ENCODE data around the gene DPH2. TPM values are rescaled to one million over a fixed set of nuclear protein-coding genes. Genes with fewer than 3 reads are reported as not detected.

DPH2 gene
- polyA plus RNA-seq, 1 donor, result 19.9 TPM

GRCh38 chr1:44016041-44016889 lies 46.5 kb downstream of the DPH2 start:
- H3K4me1 ChIP-seq (ENCODE audit: control insufficient read depth, insufficient read depth, low read length), result peaks cover 9% of the 10 kb centered on the region
- no CpG with 5 or more reads among the region's 20 CpGs for WGBS (ENCODE audit: insufficient coverage, low lambda C conversion rate)
- H3K9me3 ChIP-seq (ENCODE audit: control insufficient read depth, low read depth, low read length), result no peaks in the 10 kb centered on the region
- no peak overlapping the region for H3K27ac ChIP-seq (ENCODE audit: low read length)
- DNase-seq, result no peak
- no peak overlapping the region for H3K4me3 ChIP-seq (ENCODE audit: low read length)
- no peaks in the 10 kb centered on the region for H3K27me3 ChIP-seq (ENCODE audit: control insufficient read depth, insufficient read depth, low read length)
- H3K36me3 ChIP-seq (ENCODE audit: control insufficient read depth, insufficient read depth, low read length), result no peaks in the 10 kb centered on the region

DNA sequence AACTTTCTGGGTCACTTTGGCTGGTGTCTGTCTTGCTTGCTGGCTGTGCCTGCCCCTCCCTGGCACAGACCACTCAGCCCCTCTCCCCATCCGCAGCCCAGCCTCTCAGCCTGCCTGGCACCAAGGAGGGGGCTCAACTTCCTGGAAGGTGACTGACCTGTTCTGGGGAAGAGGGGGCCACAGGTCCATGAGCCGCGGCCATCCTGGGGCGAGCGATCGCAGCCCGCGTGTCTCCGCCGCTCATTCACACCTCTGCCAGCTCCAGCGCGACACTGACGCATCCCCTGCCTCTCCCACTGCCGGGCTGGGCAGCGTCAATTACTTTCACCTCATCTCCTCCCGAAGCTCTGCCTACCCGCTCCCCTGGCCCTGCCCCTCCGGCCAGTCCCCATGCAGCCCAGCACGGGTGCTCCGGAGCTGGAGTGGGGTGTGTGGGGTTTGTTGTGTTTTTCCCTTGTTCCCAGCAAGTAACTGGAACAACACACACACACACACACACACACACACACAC lies 47.1 kb downstream of the DPH2 start:
- no peak overlapping the region for H3K4me3 ChIP-seq (ENCODE audit: low read length)
- H3K27ac ChIP-seq (ENCODE audit: low read length), result no peak overlapping the region
- no peak for DNase-seq
- H3K27me3 ChIP-seq (ENCODE audit: control insufficient read depth, insufficient read depth, low read length), result no peaks in the 10 kb centered on the region
- peaks cover 4% of the 10 kb centered on the region for H3K4me1 ChIP-seq (ENCODE audit: control insufficient read depth, insufficient read depth, low read length)
- no CpG with 5 or more reads among the region's 20 CpGs for WGBS (ENCODE audit: insufficient coverage, low lambda C conversion rate)
- H3K36me3 ChIP-seq (ENCODE audit: control insufficient read depth, insufficient read depth, low read length), result peaks cover 3% of the 10 kb centered on the region
- H3K9me3 ChIP-seq (ENCODE audit: control insufficient read depth, low read depth, low read length), result no peaks in the 10 kb centered on the region

DNA sequence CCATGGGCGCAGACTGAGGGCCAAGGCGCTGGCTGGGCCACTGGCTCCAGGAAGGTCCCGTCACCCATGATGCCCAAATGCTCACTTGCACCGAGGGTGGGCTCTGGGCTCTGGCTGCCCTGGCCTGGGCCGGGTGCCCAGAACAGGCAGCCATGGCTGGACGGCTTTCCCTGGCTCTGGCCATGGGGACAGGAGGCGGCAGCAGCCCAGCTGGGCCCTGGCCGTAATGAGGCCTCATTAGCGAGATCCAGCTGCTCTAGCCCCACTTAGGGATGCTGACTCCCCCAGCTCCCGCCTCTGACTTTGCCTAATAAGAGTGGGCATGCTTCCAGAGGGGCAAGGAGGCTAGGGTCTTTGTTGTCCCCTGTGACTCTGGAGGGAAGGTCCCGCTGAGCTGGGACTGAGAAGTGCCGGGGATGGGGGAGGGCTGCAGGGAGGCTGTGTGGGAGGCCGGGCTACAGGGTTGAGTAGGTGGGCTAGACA lies 49.7 kb downstream of the DPH2 start:
- DNase-seq, result no peak
- WGBS (ENCODE audit: insufficient coverage, low lambda C conversion rate), result no CpG with 5 or more reads among the region's 13 CpGs
- peaks cover 2% of the 10 kb centered on the region for H3K4me1 ChIP-seq (ENCODE audit: control insufficient read depth, insufficient read depth, low read length)

DNA sequence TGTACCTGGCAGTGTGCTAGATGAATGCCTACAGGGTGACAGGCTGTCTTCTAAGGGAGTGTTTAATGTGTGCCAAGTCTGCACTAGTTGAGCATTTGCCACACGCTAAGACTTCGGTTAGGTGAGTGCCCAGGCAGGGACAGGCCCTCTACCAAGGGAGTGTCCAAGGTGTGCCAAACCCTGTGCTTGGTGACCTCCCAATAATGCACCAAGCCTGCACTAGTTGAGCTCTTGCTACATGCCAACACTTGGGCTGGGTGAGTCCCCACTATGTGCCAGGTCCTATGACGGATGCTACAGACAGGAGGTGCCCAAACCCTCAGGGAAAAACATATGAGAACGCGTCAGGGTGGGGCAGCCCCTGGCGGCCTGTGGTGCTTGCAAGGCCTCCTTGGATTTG lies 50.7 kb downstream of the DPH2 start:
- Histone ChIP-seq H3K9me3 (ENCODE audit: control insufficient read depth, low read depth, low read length) (no peaks in the 10 kb centered on the region), H3K36me3 (ENCODE audit: control insufficient read depth, insufficient read depth, low read length) (peaks cover 3% of the 10 kb centered on the region), H3K4me1 (ENCODE audit: control insufficient read depth, insufficient read depth, low read length) (no peaks in the 10 kb centered on the region), H3K27me3 (ENCODE audit: control insufficient read depth, insufficient read depth, low read length) (no peaks in the 10 kb centered on the region), H3K4me3 (ENCODE audit: low read length) (no peak overlapping the region), H3K27ac (ENCODE audit: low read length) (no peak overlapping the region)
- no peak for DNase-seq
- WGBS (ENCODE audit: insufficient coverage, low lambda C conversion rate), result no CpG with 5 or more reads among the region's 6 CpGs

More for the DNA sequence above, 49.7 kb downstream of the DPH2 start:
- peaks cover 3% of the 10 kb centered on the region for H3K36me3 ChIP-seq (ENCODE audit: control insufficient read depth, insufficient read depth, low read length)
- H3K4me3 ChIP-seq (ENCODE audit: low read length), result no peak overlapping the region
- no peak overlapping the region for H3K27ac ChIP-seq (ENCODE audit: low read length)
- H3K27me3 ChIP-seq (ENCODE audit: control insufficient read depth, insufficient read depth, low read length), result no peaks in the 10 kb centered on the region
- H3K9me3 ChIP-seq (ENCODE audit: control insufficient read depth, low read depth, low read length), result no peaks in the 10 kb centered on the region

DNA sequence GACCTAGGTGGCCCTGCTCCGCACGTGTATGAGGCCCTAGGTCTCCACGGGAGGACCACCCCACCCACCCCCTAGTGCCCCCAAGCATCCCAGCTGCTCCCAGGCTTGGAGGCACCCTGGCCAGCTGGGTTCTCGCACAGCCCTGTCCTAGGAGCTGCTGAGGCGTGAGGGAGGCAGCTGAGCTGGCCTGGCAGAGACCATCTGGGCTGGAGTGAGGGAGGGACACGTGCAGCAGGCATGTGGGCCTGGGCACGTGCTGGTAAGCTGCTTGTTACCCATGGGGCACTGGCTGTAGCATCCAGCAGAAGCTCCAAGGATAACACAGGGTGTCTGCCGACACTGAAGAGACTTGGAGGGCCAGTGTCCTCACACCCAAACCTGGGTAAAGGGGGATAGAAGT lies 51.3 kb downstream of the DPH2 start:
- WGBS (ENCODE audit: insufficient coverage, low lambda C conversion rate), result no CpG with 5 or more reads among the region's 8 CpGs
- Histone ChIP-seq H3K9me3 (ENCODE audit: control insufficient read depth, low read depth, low read length) (no peaks in the 10 kb centered on the region), H3K27ac (ENCODE audit: low read length) (no peak overlapping the region), H3K27me3 (ENCODE audit: control insufficient read depth, insufficient read depth, low read length) (no peaks in the 10 kb centered on the region), H3K4me1 (ENCODE audit: control insufficient read depth, insufficient read depth, low read length) (peaks cover 6% of the 10 kb centered on the region), H3K4me3 (ENCODE audit: low read length) (no peak overlapping the region), H3K36me3 (ENCODE audit: control insufficient read depth, insufficient read depth, low read length) (peaks cover 3% of the 10 kb centered on the region)
- DNase-seq, result no peak

- Histone ChIP-seq H3K4me3 (ENCODE audit: low read length) (no peak overlapping the region), H3K27me3 (ENCODE audit: control insufficient read depth, insufficient read depth, low read length) (no peaks in the 10 kb centered on the region), H3K27ac (ENCODE audit: low read length) (no peak overlapping the region), H3K9me3 (ENCODE audit: control insufficient read depth, low read depth, low read length) (no peaks in the 10 kb centered on the region), H3K36me3 (ENCODE audit: control insufficient read depth, insufficient read depth, low read length) (peaks cover 3% of the 10 kb centered on the region), H3K4me1 (ENCODE audit: control insufficient read depth, insufficient read depth, low read length) (peaks cover 9% of the 10 kb centered on the region)
- DNase-seq, result no peak
- no CpG with 5 or more reads among the region's 10 CpGs for WGBS (ENCODE audit: insufficient coverage, low lambda C conversion rate)
Measured at GRCh38 chr1:44021581-44022321, 51.9 kb downstream of the DPH2 start.

Other genes starting within 250 kb of the DPH2 start
- 1.4 TPM for gene ARTN, start 36.2 kb upstream of the DPH2 start, polyA plus RNA-seq
- 26.1 TPM for gene IPO13, start 23.1 kb upstream of the DPH2 start, polyA plus RNA-seq
- 113 TPM for gene ATP6V0B, start 5.0 kb downstream of the DPH2 start, polyA plus RNA-seq
- 37.4 TPM for gene B4GALT2, start 9.2 kb downstream of the DPH2 start, polyA plus RNA-seq
- 23.4 TPM for gene CCDC24, start 21.6 kb downstream of the DPH2 start, polyA plus RNA-seq
- gene SLC6A9, start 61.5 kb downstream of the DPH2 start, polyA plus RNA-seq, result 3.5 TPM
- 0.04 TPM for gene KLF17, start 148.8 kb downstream of the DPH2 start, polyA plus RNA-seq
- not detected for gene KLF18, start 171.6 kb downstream of the DPH2 start, polyA plus RNA-seq
- gene DMAP1, start 243.5 kb downstream of the DPH2 start, polyA plus RNA-seq, result 54.6 TPM

All from large intestine (tissue), 3 donors.